Heart left ventricle (tissue), 13 donors: ENCODE measurements around the gene SIAH1.

Experiments
- CTCF ChIP-seq, 12 donors: fragments of 200-600 bp; sonication (generic) in 4 of 12; IDR thresholded peaks; one replicate each; pipeline versions ENCODE4 v1.5.0 to v1.8.0; 2018 to 2022; ENCODE audit warnings: antibody characterized with exemption in 12 of 12, mild to moderate bottlenecking in 5 of 12
- POLR2A ChIP-seq, 2 donors: fragments of 450-650 bp; IDR thresholded peaks; one replicate each; pipeline ENCODE4 v1.6.1; 2017; ENCODE audit warnings: antibody characterized with exemption in 2 of 2, mild to moderate bottlenecking in 2 of 2, moderate library complexity in 2 of 2
- donor health status: ischemic (EF 13 %, LVEDD 7.1; RV severe dilation, severe dysfunction).
- donor health status: DM: no; HTN: yes; CAD: no.
- donor health status: DM: no; HTN: no; CAD: no.
- donor health status: ischemic (EF 25% LVEDD 6.9; RV normal size, moderate dysfunction).
- donor health status: ischemic (EF 25% LVEDD 5.7; RV mildly dilated, moderate dysfunction).
- donor health status: ischemic (EF 35%, LVEDD 5.7; RV mildly dilated, moderate dysfunction).
- donor health status: nonischemic (EF 11% LVEDD 7.7; RV severe dilation, severe dysfunction).
- donor health status: DM: yes; HTN: yes; CAD: no.
- donor health status: PGD.
- donor health status: ischemic (EF 29% LVEDD 5.4; RV normal size, mild dysfunction).
- donor health status: nonischemic (EF 23%, LVEDD 6.1; RV moderate dilation, normal function).

GRCh38 chr16:48347980-48348379, 37.2 kb downstream of the SIAH1 start:
- TF ChIP-seq CTCF (IDR thresholded peaks at IDR 0.05) (no peak), POLR2A (IDR thresholded peaks at IDR 0.05) (no peak)
